H1 (cell line): Measurements from ENCODE around the gene DNAJB12. TPM values are rescaled to one million over a fixed set of nuclear protein-coding genes. Genes with fewer than 3 reads are reported as not detected.

ENCODE experiments used
- CTCF ChIA-PET: fragments of 300-600 bp; sonication (Branson Sonifier 250); formaldehyde crosslinking; loops from one replicate; lab custom pipeline; 2021; ENCODE audit not compliant: partially characterized antibody; lab: Charles Lee
- POLR2A ChIA-PET: fragments of 300-600 bp; sonication (Branson Sonifier 250); formaldehyde crosslinking; loops from one replicate; lab custom pipeline; 2021; ENCODE audit warnings: inconsistent platforms; ENCODE audit not compliant: partially characterized antibody; lab: Charles Lee
- DNase-seq, 2 experiments: peaks; one replicate each; pipeline versions ENCODE4 v3.0.0 to v3.0.0-alpha.2; 2010 to 2022; ENCODE audit warnings: low spot score in 2 of 2, low read depth in 1 of 2, mixed read lengths in 1 of 2
- FAIRE-seq: peaks from 2 replicates; lab custom pipeline; 2011; peaks lifted over from hg19 to GRCh38; lab: Jason Lieb, UNC
- H2AFZ ChIP-seq: 2 replicates; pipeline ENCODE4 v1.8.1; 2012; ENCODE audit warnings: low read length, inconsistent platforms
- H2AK5ac ChIP-seq: 2 replicates; pipeline ENCODE4 v1.6.1; 2013; ENCODE audit warnings: low read depth, low read length
- H2BK120ac ChIP-seq: replicated peaks from 2 replicates; pipeline ENCODE3; 2013; ENCODE audit warnings: low read depth, low read length, inconsistent platforms
- H2BK12ac ChIP-seq: 2 replicates; pipeline ENCODE4 v1.6.1; 2013; ENCODE audit warnings: low read depth, low read length
- H2BK15ac ChIP-seq: 2 replicates; pipeline ENCODE4 v1.6.1; 2013; ENCODE audit warnings: low read length
- H2BK20ac ChIP-seq: 2 replicates; pipeline ENCODE4 v1.6.1; 2013; ENCODE audit warnings: low read length
- H2BK5ac ChIP-seq: 2 replicates; pipeline ENCODE4 v1.6.1; 2013; ENCODE audit warnings: low read depth, low read length
- H3K14ac ChIP-seq: 2 replicates; pipeline ENCODE4 v1.6.1; 2013; ENCODE audit warnings: inconsistent platforms; ENCODE audit not compliant: insufficient read length
- H3K18ac ChIP-seq: 2 replicates; pipeline ENCODE4 v1.6.1; 2013; ENCODE audit warnings: low read length; ENCODE audit errors: extremely low read depth
- H3K23ac ChIP-seq: 2 replicates; pipeline ENCODE4 v1.6.1; 2013; ENCODE audit warnings: inconsistent platforms; ENCODE audit not compliant: insufficient read length
- H3K23me2 ChIP-seq: 2 replicates; pipeline ENCODE4 v1.6.1; 2013; ENCODE audit warnings: low read depth, low read length
- H3K27ac ChIP-seq: 2 replicates; pipeline ENCODE4 v1.6.1; 2011; ENCODE audit warnings: low read depth, low read length, inconsistent platforms
- H3K27me3 ChIP-seq, 4 experiments: replicated peaks in 1 of 4; 1 replicate in 1 of 4; 2 replicates in 3 of 4; pipeline versions ENCODE4 v1.6.1 to v1.8.1; 2011 to 2013; ENCODE audit warnings: low read length in 3 of 4, mild to moderate bottlenecking in 3 of 4, inconsistent platforms in 2 of 4, mixed read lengths in 2 of 4, moderate library complexity in 1 of 4; ENCODE audit not compliant: control insufficient read depth in 3 of 4, insufficient read depth in 3 of 4; ENCODE audit errors: extremely low read depth in 1 of 4
- H3K36me3 ChIP-seq, 4 experiments: 2 replicates each; pipeline versions ENCODE4 v1.6.1 to v1.8.1; 2011 to 2013; ENCODE audit warnings: mild to moderate bottlenecking in 4 of 4, low read length in 3 of 4, moderate library complexity in 2 of 4, control low read depth in 1 of 4, inconsistent platforms in 1 of 4; ENCODE audit not compliant: insufficient read depth in 4 of 4, control insufficient read depth in 2 of 4
- H3K4ac ChIP-seq: replicated peaks from 2 replicates; pipeline ENCODE3; 2013; ENCODE audit warnings: low read length, low read depth, mixed read lengths, inconsistent platforms; ENCODE audit not compliant: insufficient read length
- H3K4me1 ChIP-seq, 4 experiments: replicated peaks in 1 of 4; 1 replicate in 1 of 4; 2 replicates in 3 of 4; pipeline versions ENCODE4 v1.6.1 to v1.8.1; 2011 to 2013; ENCODE audit warnings: low read length in 3 of 4, inconsistent platforms in 2 of 4, mixed read lengths in 1 of 4; ENCODE audit not compliant: insufficient read depth in 4 of 4, control insufficient read depth in 3 of 4
- H3K4me2 ChIP-seq, 2 experiments: 2 replicates each; pipeline versions ENCODE4 v1.6.1 to v1.8.1; 2011 to 2013; ENCODE audit warnings: low read depth in 2 of 2, low read length in 2 of 2, control low read depth in 1 of 2, inconsistent platforms in 1 of 2, mild to moderate bottlenecking in 1 of 2; ENCODE audit not compliant: insufficient read depth in 1 of 2
- H3K4me3 ChIP-seq, 4 experiments: fragments of 200-600, 300-600 bp in 1 of 4; sonication (generic), shearing (Covaris generic), sonication (Bioruptor Twin) in 1 of 4; 2 replicates each; pipeline versions ENCODE4 v1.5.1 to v1.8.1; 2011 to 2016; ENCODE audit warnings: low read length in 4 of 4, low read depth in 3 of 4, control low read depth in 2 of 4, inconsistent platforms in 2 of 4, mild to moderate bottlenecking in 2 of 4, mixed read lengths in 1 of 4, moderate library complexity in 1 of 4; ENCODE audit not compliant: insufficient read depth in 2 of 4; ENCODE audit errors: extremely low read depth in 1 of 4
- H3K56ac ChIP-seq: replicated peaks from 2 replicates; pipeline ENCODE3; 2013; ENCODE audit warnings: low read depth, mild to moderate bottlenecking, mixed read lengths, low read length, inconsistent platforms; ENCODE audit not compliant: insufficient read length
- H3K79me1 ChIP-seq: 2 replicates; pipeline ENCODE4 v1.6.1; 2013; ENCODE audit warnings: low read depth, low read length, control low read depth
- H3K79me2 ChIP-seq, 2 experiments: 2 replicates each; pipeline versions ENCODE4 v1.6.1 to v1.8.1; 2012 to 2013; ENCODE audit warnings: low read length in 2 of 2, mild to moderate bottlenecking in 2 of 2, inconsistent platforms in 1 of 2; ENCODE audit not compliant: insufficient read depth in 2 of 2, control insufficient read depth in 1 of 2
- H3K9ac ChIP-seq, 4 experiments: replicated peaks in 1 of 4; 1 replicate in 1 of 4; 2 replicates in 3 of 4; pipeline versions ENCODE4 v1.6.1 to v1.8.1; 2011 to 2013; ENCODE audit warnings: low read depth in 3 of 4, low read length in 3 of 4, control low read depth in 2 of 4, mild to moderate bottlenecking in 2 of 4, moderate library complexity in 2 of 4, inconsistent platforms in 1 of 4; ENCODE audit errors: extremely low read depth in 1 of 4
- H3K9me3 ChIP-seq, 2 experiments: 2 replicates each; pipeline versions ENCODE4 v1.6.1 to v1.8.1; 2012 to 2013; ENCODE audit warnings: mild to moderate bottlenecking in 2 of 2, moderate library complexity in 2 of 2, control low read depth in 1 of 2, inconsistent platforms in 1 of 2, low read depth in 1 of 2, low read length in 1 of 2, mixed read lengths in 1 of 2; ENCODE audit not compliant: insufficient read depth in 2 of 2
- H4K20me1 ChIP-seq, 2 experiments: replicated peaks in 1 of 2; 2 replicates each; pipeline versions ENCODE3 to v1.8.1; 2011 to 2013; ENCODE audit warnings: inconsistent platforms in 2 of 2, low read length in 2 of 2, mild to moderate bottlenecking in 1 of 2; ENCODE audit not compliant: insufficient read depth in 2 of 2, control insufficient read depth in 1 of 2
- H4K5ac ChIP-seq: 2 replicates; pipeline ENCODE4 v1.6.1; 2013; ENCODE audit warnings: low read length, low read depth, mixed read lengths, inconsistent platforms; ENCODE audit not compliant: insufficient read length
- H4K8ac ChIP-seq: 2 replicates; pipeline ENCODE4 v1.8.0; 2013; ENCODE audit warnings: mild to moderate bottlenecking, moderate library complexity, low read length, inconsistent platforms; ENCODE audit not compliant: insufficient read depth; ENCODE audit errors: extremely low read depth
- H4K91ac ChIP-seq: replicated peaks from 2 replicates; pipeline ENCODE3; 2013; ENCODE audit warnings: low read length, mixed read lengths, inconsistent platforms; ENCODE audit not compliant: insufficient read length
- ASH2L ChIP-seq: fragments of 200-600, 300-600 bp; sonication (generic); IDR thresholded peaks from one replicate; pipeline ENCODE4 v1.7.1; 2017; ENCODE audit warnings: low read length
- CHD2 ChIP-seq: IDR thresholded peaks from 2 replicates; pipeline ENCODE4 v1.6.1; 2012; ENCODE audit warnings: low read length, improper control_type of control experiment
- CREB1 ChIP-seq: IDR thresholded peaks from 2 replicates; pipeline ENCODE4 v1.6.1; 2012; ENCODE audit warnings: inconsistent platforms
- HDAC2 ChIP-seq, 2 experiments: fragments of 300-600 bp in 1 of 2; sonication (generic) in 1 of 2; IDR thresholded peaks; 2 replicates each; pipeline ENCODE4 v1.6.1; 2011 to 2012; ENCODE audit warnings: low read depth in 2 of 2, low read length in 2 of 2, mild to moderate bottlenecking in 2 of 2, moderate library complexity in 2 of 2, borderline replicate concordance in 1 of 2, inconsistent platforms in 1 of 2
- POU5F1 ChIP-seq: IDR thresholded peaks from 2 replicates; pipeline ENCODE4 v1.6.1; 2011; ENCODE audit warnings: low read depth, mild to moderate bottlenecking, low read length, moderate library complexity
- RBBP5 ChIP-seq: IDR thresholded peaks from 2 replicates; pipeline ENCODE4 v1.7.1; 2012; ENCODE audit warnings: low read depth, mild to moderate bottlenecking, inconsistent platforms, low read length, moderate library complexity, borderline replicate concordance
- TAF7 ChIP-seq: optimal IDR thresholded peaks from 2 replicates; pipeline ENCODE3; 2011; ENCODE audit warnings: low read depth, mild to moderate bottlenecking, inconsistent platforms, low read length, moderate library complexity, borderline replicate concordance
- TBP ChIP-seq: IDR thresholded peaks from 2 replicates; pipeline ENCODE4 v1.6.1; 2011; ENCODE audit warnings: low read depth, low read length, improper control_type of control experiment
- WGBS, 2 experiments: shearing (Covaris generic) in 1 of 2; methylation state at CpG; one replicate each; pipeline versions ENCODE4 v1.1.6 to v1.1.7; 2013 to 2015; ENCODE audit warnings: low lambda C conversion rate in 2 of 2, mixed read lengths in 2 of 2, inconsistent platforms in 1 of 2, low coverage in 1 of 2, missing lambda C conversion rate in 1 of 2; ENCODE audit not compliant: insufficient replicate concordance in 2 of 2, insufficient coverage in 1 of 2, insufficient read length in 1 of 2; ENCODE audit errors: extremely low coverage in 1 of 2, missing lambda C conversion rate in 1 of 2; 5-methylcytosine and 5-hydroxymethylcytosine counted together
- polyA plus RNA-seq, 7 experiments: library from polyadenylated mRNA; depleted of rRNA in 3 of 7; stranded (reverse) in 5 of 7; unstranded in 2 of 7; fragments of >200 nt in 5 of 7; fragments of 200-250 nt in 2 of 7; gene quantifications; 1 replicate in 5 of 7; 2 replicates in 1 of 7; 4 replicates in 1 of 7; pipeline versions ENCODE4 v1.2.1 to v1.2.3, GENCODE V29; 2011 to 2013; ENCODE audit warnings: missing spikeins in 2 of 7, mixed read lengths in 2 of 7
- total RNA-seq: library from RNA; stranded (reverse); fragmentation: NEBNext Ultra II Directional; extraction: Animal tissue kit (Norgen Biotek cat#: 25700); gene quantifications from 2 replicates; pipeline ENCODE4 v1.2.1, GENCODE V29; 2021

DNAJB12 gene
- total and polyA plus RNA-seq, 2 of the 8 experiments (the other 6 are each of a cell fraction or from before 2014, with no cell fraction given), result 10.8 to 20.5 TPM

GRCh38 chr10:72331575-72332422 is 22.9 kb downstream of the DNAJB12 start:
- Histone ChIP-seq H3K4me1 (peaks cover 0 to 36% (median 23%) of the 10 kb centered on the region in 4 experiments; a peak in 6 of 7 replicates), H3K9ac (0 out of 7 replicates have a peak overlapping the region, but pooled peaks of 1 of the 4 experiments have one; percentile 23), H2BK20ac (peak overlapping the region; percentile 51; the same call in 1 of the 2 replicates), H4K5ac (peak overlapping the region; percentile 71), H4K91ac (peak overlapping the region; percentile 97), H2BK12ac (peak overlapping the region; percentile 22; the same call in 1 of the 2 replicates), H2BK120ac (peak overlapping the region; percentile 74), H2BK5ac (peak overlapping the region; percentile 93), H2BK15ac (peak overlapping the region; percentile 84; the same call in 1 of the 2 replicates), H3K27ac (no peak overlapping the region; the same call in 1 of the 2 replicates), H3K79me2 (no peaks in the 10 kb centered on the region), H3K27me3 (no peaks in the 10 kb centered on the region), H3K4ac (peak overlapping the region; percentile 91), H3K23me2 (no peaks in the 10 kb centered on the region), H3K14ac (no peak overlapping the region), H3K23ac (no peak overlapping the region), H2AK5ac (peak overlapping the region; percentile 95; the same call in 1 of the 2 replicates), H4K8ac (peak overlapping the region; percentile 68), H3K9me3 (no peaks in the 10 kb centered on the region), H4K20me1 (no peaks in the 10 kb centered on the region), H3K4me2 (peak overlapping the region; percentile 31 to 60), H2AFZ (no peak overlapping the region), H3K36me3 (peaks cover 0 to 11% (median 5%) of the 10 kb centered on the region in 4 experiments; a peak in 4 of 8 replicates), H3K56ac (no peak overlapping the region), H3K4me3 (peak overlapping the region in 1 of 4 experiments; percentile 39; a peak in 2 of 8 replicates), H3K79me1 (no peaks in the 10 kb centered on the region), H3K18ac (peak overlapping the region; percentile 94)
- DNase-seq, result peak; percentile 76 to 88
- ChIA-PET POLR2A (interaction anchor here (0.6 to 39.2 kb wide), 23 partner anchors 10 to 246 kb away, joined by 3 to 895 read pairs (median 4); partner anchors contain the start of genes DDIT4, DNAJB12 and SPOCK2), CTCF (interaction anchor here (0.8 to 10.8 kb wide), 7 partner anchors 10 to 95 kb away, joined by 3 to 91 read pairs (median 7); partner anchors contain the start of gene DDIT4)
- FAIRE-seq, result no peak
- 16% methylated on average over 25 of the region's 27 CpGs; no CpG with 5 or more reads in 1 of the 2 experiments for WGBS, 2 experiments
- TF ChIP-seq POU5F1, result no peak
- no peak for TF ChIP-seq ASH2L
- peak; percentile 78 for TF ChIP-seq CREB1
- TF ChIP-seq TBP, result peak; percentile 32; the same call in 1 of the 2 replicates
- TF ChIP-seq RBBP5, result no peak; the same call in 1 of the 2 replicates
- peak; percentile 15; the same call in 1 of the 2 replicates for TF ChIP-seq CHD2
- 0 out of 4 replicates have a peak, but pooled peaks of 1 of the 2 experiments have one; percentile 8 for TF ChIP-seq HDAC2 (IDR thresholded peaks at IDR 0.05; ENCODE audit: borderline replicate concordance in 1 of 2, low read depth in 2 of 2, low read length in 2 of 2)
- no peak for TF ChIP-seq TAF7
